Chondrocyte (in vitro differentiated cells): ENCODE measurements around the gene ITGA2B. TPM values are rescaled to one million over a fixed set of nuclear protein-coding genes. Genes with fewer than 3 reads are reported as not detected.

Source experiments
- DNase-seq: peaks from one replicate; pipeline ENCODE4 v3.0.0; 2021; ENCODE audit warnings: mixed read lengths, low spot score
- H3K27ac Mint-ChIP-seq: one replicate; pipeline ENCODE4 v1.8.0; 2021; ENCODE audit warnings: mild to moderate bottlenecking, moderate library complexity, mixed read lengths; ENCODE audit not compliant: unreplicated experiment
- H3K27me3 Mint-ChIP-seq: 2 replicates; pipeline ENCODE4 v1.8.0; 2021; ENCODE audit warnings: low read depth, mixed read lengths
- H3K36me3 Mint-ChIP-seq: 2 replicates; pipeline ENCODE4 v1.8.0; 2021; ENCODE audit warnings: low read depth, mixed read lengths
- H3K4me1 Mint-ChIP-seq: 2 replicates; pipeline ENCODE4 v1.8.0; 2021; ENCODE audit warnings: low read depth, mild to moderate bottlenecking, mixed read lengths
- H3K4me3 Mint-ChIP-seq: one replicate; pipeline ENCODE4 v1.8.0; 2021; ENCODE audit warnings: mild to moderate bottlenecking, moderate library complexity, mixed read lengths; ENCODE audit not compliant: unreplicated experiment
- H3K9me3 Mint-ChIP-seq: 2 replicates; pipeline ENCODE4 v1.8.0; 2021; ENCODE audit warnings: low read depth, mixed read lengths
- total RNA-seq: library from RNA; stranded (reverse); gene quantifications from 3 replicates; pipeline ENCODE4 v1.2.1, GENCODE V29; 2021
- TF ChIP-seq, protein P1 (sequence below): fragments of 200-600 bp; sonication (generic); IDR thresholded peaks from 2 replicates; pipeline ENCODE4 v1.5.0; 2021; ENCODE audit warnings: antibody characterized with exemption, mild to moderate bottlenecking, moderate library complexity

ITGA2B gene
- total RNA-seq, 1 donor from 2014 or later = 2.2 TPM

GRCh38 chr17:44361292-44362260 is 27.9 kb downstream of the ITGA2B start:
- DNase-seq = peak; percentile 83
- H3K36me3 Mint-ChIP-seq = no peaks in the 10 kb centered on the region
- TF ChIP-seq, protein P1, sequence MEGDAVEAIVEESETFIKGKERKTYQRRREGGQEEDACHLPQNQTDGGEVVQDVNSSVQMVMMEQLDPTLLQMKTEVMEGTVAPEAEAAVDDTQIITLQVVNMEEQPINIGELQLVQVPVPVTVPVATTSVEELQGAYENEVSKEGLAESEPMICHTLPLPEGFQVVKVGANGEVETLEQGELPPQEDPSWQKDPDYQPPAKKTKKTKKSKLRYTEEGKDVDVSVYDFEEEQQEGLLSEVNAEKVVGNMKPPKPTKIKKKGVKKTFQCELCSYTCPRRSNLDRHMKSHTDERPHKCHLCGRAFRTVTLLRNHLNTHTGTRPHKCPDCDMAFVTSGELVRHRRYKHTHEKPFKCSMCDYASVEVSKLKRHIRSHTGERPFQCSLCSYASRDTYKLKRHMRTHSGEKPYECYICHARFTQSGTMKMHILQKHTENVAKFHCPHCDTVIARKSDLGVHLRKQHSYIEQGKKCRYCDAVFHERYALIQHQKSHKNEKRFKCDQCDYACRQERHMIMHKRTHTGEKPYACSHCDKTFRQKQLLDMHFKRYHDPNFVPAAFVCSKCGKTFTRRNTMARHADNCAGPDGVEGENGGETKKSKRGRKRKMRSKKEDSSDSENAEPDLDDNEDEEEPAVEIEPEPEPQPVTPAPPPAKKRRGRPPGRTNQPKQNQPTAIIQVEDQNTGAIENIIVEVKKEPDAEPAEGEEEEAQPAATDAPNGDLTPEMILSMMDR = no peak
- peaks cover 4% of the 10 kb centered on the region for H3K27me3 Mint-ChIP-seq
- no peaks in the 10 kb centered on the region for H3K9me3 Mint-ChIP-seq
- no peak overlapping the region for H3K4me3 Mint-ChIP-seq
- H3K27ac Mint-ChIP-seq = peak overlapping the region; percentile 32
- peaks cover 23% of the 10 kb centered on the region for H3K4me1 Mint-ChIP-seq

- Mint-ChIP-seq H3K9me3 (no peaks in the 10 kb centered on the region), H3K27ac (no peak overlapping the region), H3K4me1 (peaks cover 23% of the 10 kb centered on the region), H3K4me3 (no peak overlapping the region), H3K27me3 (no peaks in the 10 kb centered on the region), H3K36me3 (no peaks in the 10 kb centered on the region)
- no peak for DNase-seq
- TF ChIP-seq, protein P1 = no peak
Measured at GRCh38 chr17:44360826-44361225, 28.6 kb downstream of the ITGA2B start.

DNA sequence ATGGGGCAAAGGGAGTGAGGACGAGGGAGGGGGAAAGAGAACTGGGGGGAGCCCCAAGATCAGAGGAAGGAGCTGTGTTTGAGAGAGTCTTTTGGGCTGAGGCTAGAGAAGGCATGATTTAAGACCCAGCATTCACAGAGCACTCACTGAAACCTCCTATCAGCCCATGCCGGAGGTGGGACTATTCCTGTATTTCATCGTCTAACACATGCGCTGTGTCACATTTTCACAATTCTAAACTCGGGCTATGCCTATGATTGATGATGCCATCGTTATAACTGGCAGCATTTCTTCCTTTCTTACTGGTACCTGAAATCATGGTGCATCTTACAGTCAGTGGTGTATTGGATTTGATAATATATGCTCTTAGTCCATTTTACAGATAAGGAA is 29.3 kb downstream of the ITGA2B start:
- H3K4me3 Mint-ChIP-seq = no peak overlapping the region
- H3K27ac Mint-ChIP-seq = no peak overlapping the region
- TF ChIP-seq, protein P1 = no peak

GRCh38 chr17:44359458-44360143 is 29.8 kb downstream of the ITGA2B start:
- TF ChIP-seq, protein P1 = no peak
- no peaks in the 10 kb centered on the region for H3K9me3 Mint-ChIP-seq
- H3K4me1 Mint-ChIP-seq = peaks cover 23% of the 10 kb centered on the region
- H3K27me3 Mint-ChIP-seq = no peaks in the 10 kb centered on the region
- peak; percentile 69 for DNase-seq
- no peaks in the 10 kb centered on the region for H3K36me3 Mint-ChIP-seq
- no peak overlapping the region for H3K4me3 Mint-ChIP-seq
- no peak overlapping the region for H3K27ac Mint-ChIP-seq

More for the DNA sequence above, 29.3 kb downstream of the ITGA2B start:
- no peaks in the 10 kb centered on the region for H3K36me3 Mint-ChIP-seq
- no peaks in the 10 kb centered on the region for H3K9me3 Mint-ChIP-seq
- no peak for DNase-seq
- H3K27me3 Mint-ChIP-seq = no peaks in the 10 kb centered on the region
- H3K4me1 Mint-ChIP-seq = peaks cover 23% of the 10 kb centered on the region

- TF ChIP-seq, protein P1 = no peak
- no peaks in the 10 kb centered on the region for H3K36me3 Mint-ChIP-seq
- no peak overlapping the region for H3K4me3 Mint-ChIP-seq
- no peaks in the 10 kb centered on the region for H3K27me3 Mint-ChIP-seq
- peaks cover 20% of the 10 kb centered on the region for H3K4me1 Mint-ChIP-seq
- no peaks in the 10 kb centered on the region for H3K9me3 Mint-ChIP-seq
- H3K27ac Mint-ChIP-seq = no peak overlapping the region
- DNase-seq = no peak
Measured at GRCh38 chr17:44359006-44359405, 30.4 kb downstream of the ITGA2B start.
